Body of pancreas (tissue), 4 donors: ENCODE measurements around the gene SAYSD1.

ENCODE experiments used
- POLR2A ChIP-seq, 3 donors: fragments of 450-650 bp; IDR thresholded peaks; one replicate each; pipeline ENCODE4 v1.6.1; 2016; ENCODE audit warnings: antibody characterized with exemption in 3 of 3, mild to moderate bottlenecking in 2 of 3
- TF ChIP-seq, protein P1 (sequence below), 7 experiments: fragments of 450-650 bp in 4 of 7; fragments of 200-600 bp in 3 of 7; sonication (generic) in 3 of 7; IDR thresholded peaks; one replicate each; pipeline ENCODE4 v1.5.1; 2016 to 2019; ENCODE audit warnings: antibody characterized with exemption in 7 of 7

GRCh38 chr6:39130691-39131090, 15.7 kb upstream of the SAYSD1 start:
- TF ChIP-seq, protein P1, sequence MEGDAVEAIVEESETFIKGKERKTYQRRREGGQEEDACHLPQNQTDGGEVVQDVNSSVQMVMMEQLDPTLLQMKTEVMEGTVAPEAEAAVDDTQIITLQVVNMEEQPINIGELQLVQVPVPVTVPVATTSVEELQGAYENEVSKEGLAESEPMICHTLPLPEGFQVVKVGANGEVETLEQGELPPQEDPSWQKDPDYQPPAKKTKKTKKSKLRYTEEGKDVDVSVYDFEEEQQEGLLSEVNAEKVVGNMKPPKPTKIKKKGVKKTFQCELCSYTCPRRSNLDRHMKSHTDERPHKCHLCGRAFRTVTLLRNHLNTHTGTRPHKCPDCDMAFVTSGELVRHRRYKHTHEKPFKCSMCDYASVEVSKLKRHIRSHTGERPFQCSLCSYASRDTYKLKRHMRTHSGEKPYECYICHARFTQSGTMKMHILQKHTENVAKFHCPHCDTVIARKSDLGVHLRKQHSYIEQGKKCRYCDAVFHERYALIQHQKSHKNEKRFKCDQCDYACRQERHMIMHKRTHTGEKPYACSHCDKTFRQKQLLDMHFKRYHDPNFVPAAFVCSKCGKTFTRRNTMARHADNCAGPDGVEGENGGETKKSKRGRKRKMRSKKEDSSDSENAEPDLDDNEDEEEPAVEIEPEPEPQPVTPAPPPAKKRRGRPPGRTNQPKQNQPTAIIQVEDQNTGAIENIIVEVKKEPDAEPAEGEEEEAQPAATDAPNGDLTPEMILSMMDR (IDR thresholded peaks at IDR 0.05) = no peak
- no peak for TF ChIP-seq POLR2A (IDR thresholded peaks at IDR 0.05)
